ENCODE results near the gene DFFA.
"Not testable (repeated sequence)": the region's sequence is repeated elsewhere in the genome, so short reads cannot be mapped to it uniquely, and the experiment has no call there.

DFFA gene

GRCh38 chr1:10428984-10429383 lies 43.3 kb downstream of the DFFA start:
- no peak overlapping the region for H3K27ac ChIP-seq (ENCODE audit: poor library complexity, severe bottlenecking)
- no peaks in the 10 kb centered on the region for H3K9me3 ChIP-seq (ENCODE audit: severe bottlenecking)
- peaks cover 4% of the 10 kb centered on the region for H3K4me1 ChIP-seq (ENCODE audit: insufficient read depth, poor library complexity, severe bottlenecking)
- H3K4me3 ChIP-seq (ENCODE audit: severe bottlenecking), result no peak overlapping the region
- DNase-seq (ENCODE audit: low spot score), result no peak
- H3K36me3 ChIP-seq (ENCODE audit: low read depth), result no peaks in the 10 kb centered on the region; the same call in 1 of the 2 replicates
- no peak for ATAC-seq (ENCODE audit: low read depth)
- TF ChIP-seq CTCF (IDR thresholded peaks at IDR 0.05; ENCODE audit: poor library complexity, severe bottlenecking), result no peak
- no peaks in the 10 kb centered on the region for H3K27me3 ChIP-seq (ENCODE audit: insufficient read depth, poor library complexity, severe bottlenecking)

- not testable (repeated sequence) for ATAC-seq (ENCODE audit: low read depth); H3K27me3 ChIP-seq (ENCODE audit: insufficient read depth, poor library complexity, severe bottlenecking); H3K36me3 ChIP-seq (ENCODE audit: low read depth); H3K4me1 ChIP-seq (ENCODE audit: insufficient read depth, poor library complexity, severe bottlenecking); H3K4me3 ChIP-seq (ENCODE audit: severe bottlenecking); H3K27ac ChIP-seq (ENCODE audit: poor library complexity, severe bottlenecking); H3K9me3 ChIP-seq (ENCODE audit: severe bottlenecking); DNase-seq (ENCODE audit: low spot score)
These were observed 45.8 kb downstream of the DFFA start for GRCh38 chr1:10426535-10426848.

GRCh38 chr1:10425826-10426534 lies 46.3 kb downstream of the DFFA start:
- not testable (repeated sequence) for DNase-seq (ENCODE audit: low spot score); H3K27me3 ChIP-seq (ENCODE audit: insufficient read depth, poor library complexity, severe bottlenecking); H3K36me3 ChIP-seq (ENCODE audit: low read depth); H3K4me1 ChIP-seq (ENCODE audit: insufficient read depth, poor library complexity, severe bottlenecking); H3K27ac ChIP-seq (ENCODE audit: poor library complexity, severe bottlenecking); H3K4me3 ChIP-seq (ENCODE audit: severe bottlenecking); ATAC-seq (ENCODE audit: low read depth); H3K9me3 ChIP-seq (ENCODE audit: severe bottlenecking)

GRCh38 chr1:10424651-10425050 lies 47.7 kb downstream of the DFFA start:
- Histone ChIP-seq H3K27ac (ENCODE audit: poor library complexity, severe bottlenecking) (no peak overlapping the region), H3K27me3 (ENCODE audit: insufficient read depth, poor library complexity, severe bottlenecking) (no peaks in the 10 kb centered on the region), H3K36me3 (ENCODE audit: low read depth) (peaks cover 15% of the 10 kb centered on the region), H3K4me1 (ENCODE audit: insufficient read depth, poor library complexity, severe bottlenecking) (no peaks in the 10 kb centered on the region), H3K4me3 (ENCODE audit: severe bottlenecking) (no peak overlapping the region), H3K9me3 (ENCODE audit: severe bottlenecking) (no peaks in the 10 kb centered on the region)
- no peak for TF ChIP-seq CTCF (IDR thresholded peaks at IDR 0.05; ENCODE audit: poor library complexity, severe bottlenecking)
- ATAC-seq (ENCODE audit: low read depth) (no peak), DNase-seq (ENCODE audit: low spot score) (no peak)

- H3K36me3 ChIP-seq (ENCODE audit: low read depth), result peaks cover 19% of the 10 kb centered on the region
- no peak for ATAC-seq (ENCODE audit: low read depth)
- H3K27ac ChIP-seq (ENCODE audit: poor library complexity, severe bottlenecking), result no peak overlapping the region
- H3K4me3 ChIP-seq (ENCODE audit: severe bottlenecking), result no peak overlapping the region
- TF ChIP-seq CTCF (IDR thresholded peaks at IDR 0.05; ENCODE audit: poor library complexity, severe bottlenecking), result no peak
- no peaks in the 10 kb centered on the region for H3K4me1 ChIP-seq (ENCODE audit: insufficient read depth, poor library complexity, severe bottlenecking)
- H3K9me3 ChIP-seq (ENCODE audit: severe bottlenecking), result no peaks in the 10 kb centered on the region
- no peak for DNase-seq (ENCODE audit: low spot score)
- no peaks in the 10 kb centered on the region for H3K27me3 ChIP-seq (ENCODE audit: insufficient read depth, poor library complexity, severe bottlenecking)
These were observed 48.3 kb downstream of the DFFA start for GRCh38 chr1:10424034-10424433.

GRCh38 chr1:10421637-10422036 lies 50.7 kb downstream of the DFFA start:
- no peak for DNase-seq (ENCODE audit: low spot score)
- no peak for ATAC-seq (ENCODE audit: low read depth)
- TF ChIP-seq CTCF (IDR thresholded peaks at IDR 0.05; ENCODE audit: poor library complexity, severe bottlenecking), result no peak
- H3K36me3 ChIP-seq (ENCODE audit: low read depth), result peaks cover 41% of the 10 kb centered on the region
- H3K9me3 ChIP-seq (ENCODE audit: severe bottlenecking), result no peaks in the 10 kb centered on the region
- H3K4me3 ChIP-seq (ENCODE audit: severe bottlenecking), result no peak overlapping the region
- no peaks in the 10 kb centered on the region for H3K4me1 ChIP-seq (ENCODE audit: insufficient read depth, poor library complexity, severe bottlenecking)
- no peaks in the 10 kb centered on the region for H3K27me3 ChIP-seq (ENCODE audit: insufficient read depth, poor library complexity, severe bottlenecking)
- H3K27ac ChIP-seq (ENCODE audit: poor library complexity, severe bottlenecking), result no peak overlapping the region
